ENCODE data around the gene ZNF44. TPM values are rescaled to one million over a fixed set of nuclear protein-coding genes. Genes with fewer than 3 reads are reported as not detected.

The ZNF44 gene
- total and polyA plus RNA-seq, 2 of the 13 experiments (the other 11 are each of a cell fraction or from before 2014, with no cell fraction given): 6.9 to 15.7 TPM

DNA sequence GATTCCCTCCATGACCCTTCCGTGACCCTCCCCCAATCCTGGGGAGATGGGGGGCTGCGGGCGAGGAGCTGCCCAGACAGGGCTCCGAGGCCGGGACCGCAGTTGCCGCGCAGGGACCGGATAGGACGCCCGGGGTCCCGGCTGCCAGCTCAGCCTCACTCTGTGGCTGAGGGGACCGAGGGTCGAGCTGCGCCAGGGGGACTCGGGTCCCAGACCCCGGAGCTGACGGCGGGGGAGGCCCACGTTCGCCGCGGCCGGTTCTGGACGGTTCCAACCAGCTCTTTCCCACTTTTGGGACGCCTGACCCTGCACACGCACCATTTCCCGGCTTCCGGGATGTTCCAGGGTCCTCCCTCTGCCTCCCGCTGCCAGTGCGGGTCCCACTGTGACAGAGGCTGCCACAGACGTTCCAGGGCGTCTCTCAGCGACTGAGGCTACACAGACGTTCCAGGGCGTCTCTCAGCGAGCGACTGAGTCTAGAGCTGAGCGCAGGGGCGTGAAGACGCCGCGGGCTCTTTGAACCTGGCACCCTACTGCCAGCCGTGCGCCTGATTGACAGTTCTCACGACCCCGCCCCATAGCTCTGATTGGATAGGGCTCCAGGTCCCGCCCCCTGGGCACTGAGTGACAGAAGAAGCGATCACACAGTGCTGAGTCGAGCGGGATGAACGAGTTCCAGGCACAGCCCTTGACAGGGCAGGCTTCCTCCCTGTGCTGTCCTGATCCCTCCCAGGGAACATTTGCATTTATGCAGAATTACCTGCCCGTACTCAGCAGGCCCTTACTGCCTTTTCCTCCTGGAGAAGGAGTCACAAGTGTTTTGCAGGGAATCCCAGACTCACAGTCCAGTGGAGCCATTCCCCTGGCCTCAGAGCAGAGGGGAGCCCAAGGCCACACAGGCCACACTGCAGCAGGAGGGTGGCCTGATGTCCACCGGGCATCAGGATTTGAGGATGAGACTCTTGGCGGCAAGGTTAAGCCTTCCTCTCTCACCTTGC lies 38.8 kb upstream of the ZNF44 start, which contains the start of gene ZNF563 (continued):
- TF ChIP-seq ZNF772 (CRISPR knock-in tag; IDR thresholded peaks at IDR 0.05): 0 out of 2 replicates have a peak, but pooled peaks have one; percentile 33
- no peak for TF ChIP-seq ZFP37 (CRISPR knock-in tag; IDR thresholded peaks at IDR 0.05; ENCODE audit: borderline replicate concordance)
- TF ChIP-seq, protein P1, sequence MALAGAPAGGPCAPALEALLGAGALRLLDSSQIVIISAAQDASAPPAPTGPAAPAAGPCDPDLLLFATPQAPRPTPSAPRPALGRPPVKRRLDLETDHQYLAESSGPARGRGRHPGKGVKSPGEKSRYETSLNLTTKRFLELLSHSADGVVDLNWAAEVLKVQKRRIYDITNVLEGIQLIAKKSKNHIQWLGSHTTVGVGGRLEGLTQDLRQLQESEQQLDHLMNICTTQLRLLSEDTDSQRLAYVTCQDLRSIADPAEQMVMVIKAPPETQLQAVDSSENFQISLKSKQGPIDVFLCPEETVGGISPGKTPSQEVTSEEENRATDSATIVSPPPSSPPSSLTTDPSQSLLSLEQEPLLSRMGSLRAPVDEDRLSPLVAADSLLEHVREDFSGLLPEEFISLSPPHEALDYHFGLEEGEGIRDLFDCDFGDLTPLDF (CRISPR knock-in tag; IDR thresholded peaks at IDR 0.05): no peak
- TF ChIP-seq LCORL (IDR thresholded peaks at IDR 0.05): no peak
- TF ChIP-seq LCORL (CRISPR knock-in tag; IDR thresholded peaks at IDR 0.05): peak; percentile 35; the same call in 1 of the 2 replicates
- TF ChIP-seq, protein P2, sequence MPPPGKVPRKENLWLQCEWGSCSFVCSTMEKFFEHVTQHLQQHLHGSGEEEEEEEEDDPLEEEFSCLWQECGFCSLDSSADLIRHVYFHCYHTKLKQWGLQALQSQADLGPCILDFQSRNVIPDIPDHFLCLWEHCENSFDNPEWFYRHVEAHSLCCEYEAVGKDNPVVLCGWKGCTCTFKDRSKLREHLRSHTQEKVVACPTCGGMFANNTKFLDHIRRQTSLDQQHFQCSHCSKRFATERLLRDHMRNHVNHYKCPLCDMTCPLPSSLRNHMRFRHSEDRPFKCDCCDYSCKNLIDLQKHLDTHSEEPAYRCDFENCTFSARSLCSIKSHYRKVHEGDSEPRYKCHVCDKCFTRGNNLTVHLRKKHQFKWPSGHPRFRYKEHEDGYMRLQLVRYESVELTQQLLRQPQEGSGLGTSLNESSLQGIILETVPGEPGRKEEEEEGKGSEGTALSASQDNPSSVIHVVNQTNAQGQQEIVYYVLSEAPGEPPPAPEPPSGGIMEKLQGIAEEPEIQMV (CRISPR knock-in tag; IDR thresholded peaks at IDR 0.05; ENCODE audit: low read depth): no peak; the same call in 1 of the 2 replicates
- TF ChIP-seq ZSCAN22 (CRISPR knock-in tag; IDR thresholded peaks at IDR 0.05): no peak
- no peak for TF ChIP-seq CBFB (CRISPR knock-in tag; IDR thresholded peaks at IDR 0.05)
- TF ChIP-seq, protein P3, sequence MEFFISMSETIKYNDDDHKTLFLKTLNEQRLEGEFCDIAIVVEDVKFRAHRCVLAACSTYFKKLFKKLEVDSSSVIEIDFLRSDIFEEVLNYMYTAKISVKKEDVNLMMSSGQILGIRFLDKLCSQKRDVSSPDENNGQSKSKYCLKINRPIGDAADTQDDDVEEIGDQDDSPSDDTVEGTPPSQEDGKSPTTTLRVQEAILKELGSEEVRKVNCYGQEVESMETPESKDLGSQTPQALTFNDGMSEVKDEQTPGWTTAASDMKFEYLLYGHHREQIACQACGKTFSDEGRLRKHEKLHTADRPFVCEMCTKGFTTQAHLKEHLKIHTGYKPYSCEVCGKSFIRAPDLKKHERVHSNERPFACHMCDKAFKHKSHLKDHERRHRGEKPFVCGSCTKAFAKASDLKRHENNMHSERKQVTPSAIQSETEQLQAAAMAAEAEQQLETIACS (CRISPR knock-in tag; IDR thresholded peaks at IDR 0.05): no peak
- TF ChIP-seq NR3C1 (CRISPR knock-in tag; IDR thresholded peaks at IDR 0.05): no peak
- TF ChIP-seq CEBPB (IDR thresholded peaks at IDR 0.05; ENCODE audit: borderline replicate concordance, low read depth, low read length): no peak
- peak; percentile 73 for TF ChIP-seq TFDP1 (CRISPR knock-in tag; IDR thresholded peaks at IDR 0.05; ENCODE audit: borderline replicate concordance)
- TF ChIP-seq NFKBIZ (CRISPR knock-in tag; IDR thresholded peaks at IDR 0.05): peak; percentile 54; the same call in 1 of the 2 replicates
- TF ChIP-seq MAFK (conservative IDR thresholded peaks at IDR 0.05 in 1 of 2, IDR thresholded peaks at IDR 0.05 in 1 of 2; ENCODE audit: low read length in 2 of 2): peak in 1 of 2 experiments; percentile 8; a peak in 1 of 4 replicates
- no peak for TF ChIP-seq TMF1 (CRISPR knock-in tag; IDR thresholded peaks at IDR 0.05; ENCODE audit: low read depth)
- 0 out of 2 replicates have a peak, but pooled peaks have one; percentile 15 for TF ChIP-seq SSRP1 (CRISPR knock-in tag; IDR thresholded peaks at IDR 0.05)
- no peak for TF ChIP-seq ZNF180 (CRISPR knock-in tag; IDR thresholded peaks at IDR 0.05; ENCODE audit: borderline replicate concordance, low read depth)
- no peak for TF ChIP-seq ZNF33A (CRISPR knock-in tag; IDR thresholded peaks at IDR 0.05; ENCODE audit: borderline replicate concordance)
- TF ChIP-seq MTA1 (CRISPR knock-in tag; IDR thresholded peaks at IDR 0.05; ENCODE audit: borderline replicate concordance): peak; percentile 83; the same call in 1 of the 2 replicates
- TF ChIP-seq NFE2 (CRISPR knock-in tag; IDR thresholded peaks at IDR 0.05): no peak
- TF ChIP-seq, protein P4, sequence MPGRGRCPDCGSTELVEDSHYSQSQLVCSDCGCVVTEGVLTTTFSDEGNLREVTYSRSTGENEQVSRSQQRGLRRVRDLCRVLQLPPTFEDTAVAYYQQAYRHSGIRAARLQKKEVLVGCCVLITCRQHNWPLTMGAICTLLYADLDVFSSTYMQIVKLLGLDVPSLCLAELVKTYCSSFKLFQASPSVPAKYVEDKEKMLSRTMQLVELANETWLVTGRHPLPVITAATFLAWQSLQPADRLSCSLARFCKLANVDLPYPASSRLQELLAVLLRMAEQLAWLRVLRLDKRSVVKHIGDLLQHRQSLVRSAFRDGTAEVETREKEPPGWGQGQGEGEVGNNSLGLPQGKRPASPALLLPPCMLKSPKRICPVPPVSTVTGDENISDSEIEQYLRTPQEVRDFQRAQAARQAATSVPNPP (CRISPR knock-in tag; IDR thresholded peaks at IDR 0.05): no peak

All from HepG2 (cell line).